Occipital lobe (tissue), 2 donors: Measurements from ENCODE around the gene UGT2B10. TPM values are rescaled to one million over a fixed set of nuclear protein-coding genes. Genes with fewer than 3 reads are reported as not detected.
"Not testable (repeated sequence)": the region's sequence is repeated elsewhere in the genome, so short reads cannot be mapped to it uniquely, and the experiment has no call there.

Experiments used
- DNase-seq: peaks from one replicate; lab custom pipeline; 2025; lab: John Stamatoyannopoulos, UW
- total RNA-seq: library from RNA; depleted of rRNA; stranded (reverse); fragments of >200 nt; gene quantifications from one replicate; pipeline ENCODE4 v1.2.3, GENCODE V29; 2014

Gene UGT2B10
- total RNA-seq, result not detected

DNA sequence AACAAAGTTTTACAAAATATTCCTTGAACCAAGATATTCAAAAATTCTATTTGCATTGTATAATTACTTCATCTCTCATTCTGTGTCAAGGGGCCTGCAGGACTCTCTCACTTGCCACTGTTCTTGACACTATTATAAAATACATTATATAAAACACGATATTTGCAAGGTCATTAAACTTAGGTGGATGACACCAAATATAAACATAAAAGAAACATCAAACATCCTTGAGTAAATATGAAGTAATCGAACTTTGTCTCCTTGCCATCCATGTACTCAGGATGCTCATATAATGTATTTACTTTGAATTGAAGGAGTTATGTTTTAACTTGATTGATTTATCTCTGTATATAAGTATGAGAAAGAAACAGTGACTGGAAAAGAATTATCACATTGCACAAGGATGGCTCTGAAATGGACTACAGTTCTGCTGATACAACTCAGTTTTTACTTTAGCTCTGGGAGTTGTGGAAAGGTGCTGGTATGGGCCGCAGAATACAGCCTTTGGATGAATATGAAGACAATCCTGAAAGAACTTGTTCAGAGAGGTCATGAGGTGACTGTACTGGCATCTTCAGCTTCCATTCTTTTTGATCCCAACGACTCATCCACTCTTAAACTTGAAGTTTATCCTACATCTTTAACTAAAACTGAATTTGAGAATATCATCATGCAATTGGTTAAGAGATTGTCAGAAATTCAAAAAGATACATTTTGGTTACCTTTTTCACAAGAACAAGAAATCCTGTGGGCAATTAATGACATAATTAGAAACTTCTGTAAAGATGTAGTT, at the start of gene UGT2B10:
TSS of gene UGT2B10 (plus strand) at position 378 of the 793 bp plus-strand sequence. CDS start at position 404, 26 bp downstream.
- not testable (repeated sequence) for DNase-seq

GRCh38 chr4:68771836-68772235, 44.0 kb upstream of the UGT2B10 start:
- DNase-seq, result not testable (repeated sequence)

- no peak for DNase-seq
Observed at GRCh38 chr4:68773699-68774098, 42.1 kb upstream of the UGT2B10 start.

DNA sequence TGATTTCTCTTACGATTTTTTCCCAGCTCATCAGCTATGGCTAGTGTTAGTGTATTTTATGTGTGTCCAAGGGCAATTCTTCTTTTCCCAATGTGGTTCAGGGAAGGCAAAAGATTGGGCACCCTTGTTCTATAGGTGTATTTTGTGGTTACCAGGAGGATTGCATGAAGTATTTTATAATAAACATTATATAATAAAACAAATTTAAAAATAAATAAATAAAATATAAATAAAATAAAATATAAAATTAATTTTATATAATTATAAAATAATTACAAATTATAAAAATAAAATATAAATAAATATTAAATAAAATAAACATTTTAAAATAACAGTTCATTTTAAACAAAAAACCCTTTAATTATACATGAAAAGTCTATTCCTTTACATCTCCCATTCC, 35.6 kb upstream of the UGT2B10 start:
- DNase-seq, result no peak

- no peak for DNase-seq
Observed at GRCh38 chr4:68797048-68797447, 18.7 kb upstream of the UGT2B10 start.

DNA sequence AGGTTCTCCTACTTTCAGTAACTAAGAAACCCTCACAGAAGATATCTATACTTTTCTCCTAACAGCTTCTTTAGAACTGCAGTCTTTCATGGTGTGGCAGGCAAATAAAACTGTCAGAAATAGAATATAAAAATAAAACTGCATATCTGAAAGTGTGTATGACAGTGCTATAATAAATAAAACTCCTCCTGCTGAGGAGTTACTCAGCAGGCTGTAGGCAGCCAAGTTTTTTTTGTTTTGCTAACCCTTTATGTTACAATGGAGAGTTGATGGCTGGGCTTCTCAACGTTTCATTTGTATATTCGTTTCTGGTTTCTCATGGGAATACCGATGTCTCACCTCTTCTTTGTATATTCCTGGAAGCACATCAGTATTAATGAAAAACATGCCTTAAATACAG, 18.2 kb upstream of the UGT2B10 start:
- DNase-seq, result no peak

GRCh38 chr4:68803013-68803412, 12.8 kb upstream of the UGT2B10 start:
- no peak for DNase-seq

GRCh38 chr4:68808060-68808459, 7.7 kb upstream of the UGT2B10 start:
- DNase-seq, result no peak

GRCh38 chr4:68810919-68811318, 4.9 kb upstream of the UGT2B10 start:
- DNase-seq, result no peak

- DNase-seq, result not testable (repeated sequence)
Observed at GRCh38 chr4:68816410-68817265, 844 bp downstream of the UGT2B10 start.

GRCh38 chr4:68817386-68817785, 1.6 kb downstream of the UGT2B10 start:
- no peak for DNase-seq

- not testable (repeated sequence) for DNase-seq
Observed at GRCh38 chr4:68818030-68818462, 2.3 kb downstream of the UGT2B10 start.

GRCh38 chr4:68831642-68832041, 15.8 kb downstream of the UGT2B10 start:
- DNase-seq, result no peak

- DNase-seq, result no peak
Observed at GRCh38 chr4:68850293-68850692, 34.5 kb downstream of the UGT2B10 start.

DNA sequence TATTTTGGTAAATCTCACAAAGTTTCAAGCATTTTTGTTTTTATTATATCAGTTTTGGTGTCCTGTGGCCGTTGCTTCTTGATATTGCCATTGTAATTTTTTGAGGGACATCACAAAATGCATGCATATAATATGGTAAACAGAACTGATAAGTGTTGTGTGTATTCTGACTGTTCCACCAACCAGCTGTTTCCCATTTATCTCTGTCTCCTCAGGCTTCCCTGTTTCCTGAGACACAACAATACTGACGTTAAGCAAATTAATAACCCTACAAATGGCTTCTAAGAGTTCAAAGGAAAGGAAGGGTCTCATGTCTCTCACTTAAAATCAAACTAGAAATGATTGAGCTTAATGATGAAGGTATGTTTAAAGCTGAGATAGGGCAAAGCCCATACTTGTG, 40.0 kb downstream of the UGT2B10 start:
- DNase-seq, result no peak

DNA sequence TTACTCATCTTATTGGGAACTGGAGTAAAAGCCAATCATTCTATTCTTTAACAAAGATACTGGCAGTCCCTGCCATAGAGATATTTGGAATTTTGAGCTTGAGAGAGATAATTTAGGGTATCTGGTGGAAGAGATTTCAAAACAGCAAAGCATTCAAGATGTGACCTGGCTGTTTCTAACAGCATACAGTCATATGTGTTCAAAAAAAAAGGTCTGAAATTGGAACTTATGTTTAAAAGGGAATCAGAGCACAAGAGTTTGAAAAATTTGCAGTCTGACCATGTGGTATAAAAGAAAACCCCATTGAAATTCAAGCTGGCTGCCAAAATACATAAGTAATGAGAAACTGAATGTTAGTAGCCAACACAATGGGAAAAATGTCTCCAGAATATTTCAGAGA, 42.2 kb downstream of the UGT2B10 start:
- DNase-seq, result no peak

- no peak for DNase-seq
Observed at GRCh38 chr4:68859655-68860054, 43.9 kb downstream of the UGT2B10 start.

DNA sequence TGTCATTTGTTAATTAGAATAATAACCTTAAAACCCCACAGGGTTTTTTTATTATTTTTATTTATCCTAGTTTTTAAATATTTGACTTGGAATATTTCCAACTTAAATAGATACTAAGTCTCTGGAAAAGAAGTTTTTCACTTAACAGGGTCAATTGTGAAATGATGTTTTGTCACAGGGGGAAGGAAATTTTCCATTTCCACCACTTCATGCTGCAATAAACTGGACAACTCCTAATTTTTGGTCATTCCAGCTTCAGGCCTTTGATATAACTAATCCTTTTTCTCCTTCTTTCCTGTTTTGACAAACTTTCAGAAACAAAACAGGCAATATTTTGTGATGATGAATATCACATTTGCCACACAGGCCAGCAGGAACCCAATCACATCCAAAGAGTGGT, 45.3 kb downstream of the UGT2B10 start:
- no peak for DNase-seq

GRCh38 chr4:68864438-68865187, 48.8 kb downstream of the UGT2B10 start:
- DNase-seq, result no peak

GRCh38 chr4:68865188-68865638, 49.4 kb downstream of the UGT2B10 start:
- DNase-seq, result no peak

DNA sequence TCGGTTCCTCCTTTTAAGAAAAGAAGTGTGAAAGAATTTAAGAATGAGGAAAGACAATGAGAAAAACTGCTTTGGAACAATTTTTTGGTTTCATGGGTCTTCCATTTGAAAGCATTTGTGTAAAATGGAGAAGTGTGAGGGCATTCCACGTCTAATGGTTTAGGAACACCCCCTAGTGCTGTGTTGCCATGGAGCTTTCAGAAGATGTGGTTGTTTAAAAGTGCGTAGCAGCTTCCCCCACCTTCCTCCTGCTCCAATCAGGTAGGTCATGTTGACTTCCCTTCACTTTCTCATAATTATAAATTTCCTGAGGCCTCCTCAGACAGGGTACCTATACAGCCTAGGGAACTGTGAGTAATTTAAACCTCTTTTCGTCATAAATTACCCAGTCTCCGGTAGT, 50.0 kb downstream of the UGT2B10 start:
- no peak for DNase-seq
